MM.1S (cell line): ENCODE data around the gene YPEL2.
"Not testable (repeated sequence)": the region's sequence is repeated elsewhere in the genome, so short reads cannot be mapped to it uniquely, and the experiment has no call there.

ENCODE experiments used
- DNase-seq: peaks from one replicate; pipeline ENCODE4 v3.0.0-alpha.2; 2015
- H2AFZ ChIP-seq: fragments of 300-600 bp; sonication (generic); 2 replicates; pipeline ENCODE4 v1.6.0; 2016; ENCODE audit warnings: antibody characterized with exemption, low read length
- H3F3A ChIP-seq: fragments of 300-600 bp; sonication (generic); 2 replicates; pipeline ENCODE4 v1.6.1; 2016; ENCODE audit warnings: mild to moderate bottlenecking, antibody characterized with exemption, low read length, moderate library complexity, mixed read lengths; ENCODE audit not compliant: insufficient read depth
- H3K27ac ChIP-seq: fragments of 300-600 bp; sonication (generic); 2 replicates; pipeline ENCODE4 v1.5.1; 2016; ENCODE audit warnings: mild to moderate bottlenecking, low read length
- H3K27me3 ChIP-seq: fragments of 300-600 bp; sonication (generic); replicated peaks from 2 replicates; pipeline ENCODE4 v1.6.0; 2016; ENCODE audit warnings: low read length; ENCODE audit not compliant: insufficient read depth
- H3K36me3 ChIP-seq: fragments of 300-600 bp; sonication (generic); replicated peaks from 2 replicates; pipeline ENCODE4 v1.6.1; 2016; ENCODE audit warnings: mild to moderate bottlenecking, low read length, mixed read lengths; ENCODE audit not compliant: insufficient read depth
- H3K4me1 ChIP-seq: fragments of 300-600 bp; sonication (generic); 2 replicates; pipeline ENCODE4 v1.6.1; 2016; ENCODE audit warnings: low read length, mixed read lengths
- H3K4me2 ChIP-seq: fragments of 300-600 bp; sonication (generic); 2 replicates; pipeline ENCODE4 v1.6.0; 2016; ENCODE audit warnings: low read depth, low read length
- H3K4me3 ChIP-seq: fragments of 300-600 bp; sonication (generic); 2 replicates; pipeline ENCODE4 v1.5.1; 2016; ENCODE audit warnings: low read length, mixed read lengths
- H3K79me2 ChIP-seq: fragments of 300-600 bp; sonication (generic); 2 replicates; pipeline ENCODE4 v1.6.1; 2016; ENCODE audit warnings: mixed run types, low read length, mixed read lengths
- H3K9ac ChIP-seq: fragments of 300-600 bp; sonication (generic); 2 replicates; pipeline ENCODE4 v1.6.1; 2016; ENCODE audit warnings: low read length, mixed read lengths
- H3K9me2 ChIP-seq: fragments of 300-600 bp; sonication (generic); replicated peaks from 2 replicates; pipeline ENCODE4 v1.6.1; 2016; ENCODE audit warnings: mild to moderate bottlenecking, low read length, mixed read lengths; ENCODE audit not compliant: insufficient read depth
- H3K9me3 ChIP-seq: fragments of 300-600 bp; sonication (generic); replicated peaks from 2 replicates; pipeline ENCODE4 v1.6.1; 2016; ENCODE audit warnings: mild to moderate bottlenecking, low read length, mixed read lengths; ENCODE audit not compliant: insufficient read depth
- H4K20me1 ChIP-seq: fragments of 300-600 bp; sonication (generic); 2 replicates; pipeline ENCODE4 v1.6.1; 2016; ENCODE audit warnings: mild to moderate bottlenecking, low read length, moderate library complexity, mixed read lengths; ENCODE audit not compliant: insufficient read depth
- CTCF ChIP-seq: fragments of 300-600 bp; sonication (generic); IDR thresholded peaks from 2 replicates; pipeline ENCODE4 v1.5.1; 2016; ENCODE audit warnings: antibody characterized with exemption, low read length, mixed read lengths
- EZH2 ChIP-seq: fragments of 300-600 bp; sonication (generic); optimal IDR thresholded peaks from 2 replicates; pipeline ENCODE3; 2017; ENCODE audit warnings: low read depth, mild to moderate bottlenecking, antibody characterized with exemption, low read length, mixed read lengths
- EZH2phosphoT487 ChIP-seq: fragments of 300-600 bp; sonication (generic); IDR thresholded peaks from 2 replicates; pipeline ENCODE4 v1.6.1; 2018; ENCODE audit warnings: antibody characterized with exemption, low read length

The YPEL2 gene

GRCh38 chr17:59409336-59410048 is 78.0 kb downstream of the YPEL2 start:
- H3K27me3 ChIP-seq, result no peaks in the 10 kb centered on the region
- H3F3A ChIP-seq, result no peaks in the 10 kb centered on the region
- H3K4me2 ChIP-seq, result no peak overlapping the region

DNA sequence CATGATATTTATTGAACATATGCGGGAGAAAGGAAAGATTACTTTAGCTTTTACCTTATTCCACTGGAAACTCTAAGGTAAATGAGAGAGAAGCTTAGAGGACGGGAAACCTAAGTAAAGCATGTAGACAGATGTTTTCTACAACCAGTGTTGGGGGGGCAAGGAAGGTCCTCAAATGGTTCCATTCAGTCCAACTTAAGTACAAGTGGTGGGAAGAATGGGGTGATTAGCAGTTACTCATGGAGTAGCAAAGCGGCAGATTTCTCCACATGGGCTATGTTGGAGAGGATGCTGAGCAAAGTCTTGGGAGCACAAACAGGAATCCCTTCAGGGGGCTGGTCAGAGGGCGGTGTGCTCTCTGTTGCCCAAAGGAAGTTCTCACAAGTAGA is 78.6 kb downstream of the YPEL2 start:
- Histone ChIP-seq H3K27ac (no peak overlapping the region), H3F3A (no peaks in the 10 kb centered on the region), H3K9me3 (no peaks in the 10 kb centered on the region), H3K9me2 (no peaks in the 10 kb centered on the region), H3K4me1 (no peaks in the 10 kb centered on the region), H3K36me3 (no peaks in the 10 kb centered on the region), H3K9ac (no peak overlapping the region), H3K79me2 (no peaks in the 10 kb centered on the region), H3K4me2 (no peak overlapping the region), H2AFZ (no peak overlapping the region), H3K4me3 (no peak overlapping the region), H4K20me1 (no peaks in the 10 kb centered on the region), H3K27me3 (no peaks in the 10 kb centered on the region)
- no peak for TF ChIP-seq EZH2phosphoT487
- TF ChIP-seq CTCF, result no peak
- TF ChIP-seq EZH2, result no peak
- no peak for DNase-seq

More at GRCh38 chr17:59409336-59410048, 78.0 kb downstream of the YPEL2 start:
- no peaks in the 10 kb centered on the region for H3K4me1 ChIP-seq
- no peaks in the 10 kb centered on the region for H3K36me3 ChIP-seq
- no peaks in the 10 kb centered on the region for H4K20me1 ChIP-seq
- H3K9me2 ChIP-seq, result no peaks in the 10 kb centered on the region
- H3K9me3 ChIP-seq, result no peaks in the 10 kb centered on the region
- no peak overlapping the region for H2AFZ ChIP-seq
- no peak overlapping the region for H3K27ac ChIP-seq
- no peak for DNase-seq
- TF ChIP-seq EZH2phosphoT487 (no peak), EZH2 (no peak), CTCF (no peak)
- H3K4me3 ChIP-seq, result no peak overlapping the region
- H3K79me2 ChIP-seq, result no peaks in the 10 kb centered on the region
- H3K9ac ChIP-seq, result no peak overlapping the region

DNA sequence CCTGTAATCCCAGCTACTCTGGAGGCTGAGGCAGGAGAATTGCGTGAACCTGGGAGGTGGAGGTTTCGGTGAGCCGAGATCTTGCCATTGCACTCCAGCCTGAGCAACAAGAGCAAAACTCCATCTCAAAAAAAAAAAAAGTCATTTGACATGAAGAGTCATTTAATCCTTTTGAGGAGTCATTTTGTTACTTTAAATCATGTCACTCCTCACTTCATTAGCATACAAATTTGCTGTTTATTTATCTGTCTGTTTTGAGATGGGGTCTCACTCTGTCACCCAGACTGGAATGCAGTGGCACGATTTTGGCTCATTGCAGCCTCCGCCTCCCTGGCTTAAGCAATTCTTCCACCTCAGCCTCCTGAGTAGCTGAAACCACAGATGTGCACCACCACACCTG is 81.0 kb downstream of the YPEL2 start:
- not testable (repeated sequence) for H3K9me2 ChIP-seq, H3K9me3 ChIP-seq, H2AFZ ChIP-seq, H3F3A ChIP-seq, H3K79me2 ChIP-seq, H3K36me3 ChIP-seq, H3K4me2 ChIP-seq, H3K9ac ChIP-seq, H3K27ac ChIP-seq, DNase-seq, H3K4me3 ChIP-seq, H3K27me3 ChIP-seq, H4K20me1 ChIP-seq
- peaks cover 15% of the 10 kb centered on the region for H3K4me1 ChIP-seq

DNA sequence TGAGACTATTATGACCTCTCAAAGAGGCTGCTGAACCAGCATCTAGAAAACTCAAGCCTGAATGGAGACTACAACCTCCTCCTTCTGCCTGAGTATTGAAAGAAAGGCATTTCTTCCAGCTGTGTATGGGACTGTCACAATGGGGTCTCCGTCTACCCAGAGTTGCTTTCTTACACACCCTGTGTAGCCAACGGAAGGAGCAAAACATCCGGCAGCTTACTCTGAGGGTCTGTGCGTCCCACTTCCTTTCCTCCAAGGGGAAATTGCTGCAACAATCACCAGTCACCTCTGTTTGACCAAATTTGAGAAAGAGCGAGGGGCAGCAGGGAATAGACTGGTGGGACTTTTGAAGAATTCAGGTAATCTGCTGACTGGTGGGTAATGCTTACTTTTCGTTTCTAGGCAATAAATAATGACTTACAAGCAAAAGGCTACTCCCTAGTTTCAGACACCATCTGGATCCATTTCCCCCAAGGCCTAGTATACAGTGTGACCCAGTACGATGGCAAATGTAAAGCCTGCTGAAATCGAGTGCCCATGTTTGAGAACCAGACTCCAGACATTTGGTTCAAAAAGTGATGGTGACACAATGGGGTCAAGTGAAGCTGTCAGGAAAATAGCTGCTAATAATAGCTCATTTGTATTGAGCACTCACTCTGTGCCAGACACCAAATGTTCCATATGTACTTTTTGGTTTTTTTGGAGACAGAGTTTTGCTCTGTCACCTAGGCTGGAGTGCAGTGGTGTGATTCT is 81.7 kb downstream of the YPEL2 start:
- Histone ChIP-seq H3F3A (no peaks in the 10 kb centered on the region; the same call in 1 of the 2 replicates), H3K27ac (no peak overlapping the region), H3K4me1 (peaks cover 15% of the 10 kb centered on the region), H3K4me3 (no peak overlapping the region), H3K9me2 (no peaks in the 10 kb centered on the region), H4K20me1 (no peaks in the 10 kb centered on the region), H3K9me3 (no peaks in the 10 kb centered on the region), H3K27me3 (no peaks in the 10 kb centered on the region), H3K36me3 (no peaks in the 10 kb centered on the region), H3K79me2 (no peaks in the 10 kb centered on the region), H3K4me2 (no peak overlapping the region), H3K9ac (no peak overlapping the region), H2AFZ (no peak overlapping the region)
- no peak for DNase-seq
- no peak for TF ChIP-seq CTCF
- TF ChIP-seq EZH2, result no peak
